Thyroid gland (tissue), 4 donors: ENCODE results near the gene CFAP299.

Experiments used
- CTCF ChIP-seq, 6 experiments: fragments of 200-600 bp in 3 of 6; fragments of 450-650 bp in 3 of 6; sonication (generic) in 3 of 6; IDR thresholded peaks; one replicate each; pipeline ENCODE4 v1.5.1; 2016 to 2019; ENCODE audit warnings: antibody characterized with exemption in 6 of 6, mild to moderate bottlenecking in 2 of 6, inconsistent platforms in 1 of 6, moderate library complexity in 1 of 6
- POLR2A ChIP-seq, 2 donors: fragments of 450-650 bp; IDR thresholded peaks; one replicate each; pipeline ENCODE4 v1.6.1; 2017; ENCODE audit warnings: antibody characterized with exemption in 2 of 2, mild to moderate bottlenecking in 2 of 2, moderate library complexity in 1 of 2

- TF ChIP-seq CTCF (IDR thresholded peaks at IDR 0.05) (no peak), POLR2A (IDR thresholded peaks at IDR 0.05) (no peak)
Observed at GRCh38 chr4:80740375-80740774, 404.8 kb downstream of the CFAP299 start.
